Esophagus muscularis mucosa (tissue), 3 donors: Measurements from ENCODE around the gene UNC13B.

Experiments used
- POLR2A ChIP-seq: fragments of 450-650 bp; IDR thresholded peaks from one replicate; pipeline ENCODE4 v1.6.1; 2017; ENCODE audit warnings: antibody characterized with exemption, moderate library complexity, mild to moderate bottlenecking, low read depth
- POLR2AphosphoS5 ChIP-seq, 2 donors: sonication (generic); formaldehyde crosslinking; IDR thresholded peaks; one replicate each; pipeline ENCODE4 v1.6.1; 2017; ENCODE audit warnings: antibody characterized with exemption in 2 of 2
- TF ChIP-seq, protein P1 (sequence below), 3 experiments: fragments of 200-600 bp in 2 of 3; fragments of 450-650 bp in 1 of 3; sonication (generic) in 2 of 3; IDR thresholded peaks; one replicate each; pipeline ENCODE4 v1.5.1; 2017 to 2019; ENCODE audit warnings: antibody characterized with exemption in 3 of 3, mild to moderate bottlenecking in 2 of 3, moderate library complexity in 1 of 3

DNA sequence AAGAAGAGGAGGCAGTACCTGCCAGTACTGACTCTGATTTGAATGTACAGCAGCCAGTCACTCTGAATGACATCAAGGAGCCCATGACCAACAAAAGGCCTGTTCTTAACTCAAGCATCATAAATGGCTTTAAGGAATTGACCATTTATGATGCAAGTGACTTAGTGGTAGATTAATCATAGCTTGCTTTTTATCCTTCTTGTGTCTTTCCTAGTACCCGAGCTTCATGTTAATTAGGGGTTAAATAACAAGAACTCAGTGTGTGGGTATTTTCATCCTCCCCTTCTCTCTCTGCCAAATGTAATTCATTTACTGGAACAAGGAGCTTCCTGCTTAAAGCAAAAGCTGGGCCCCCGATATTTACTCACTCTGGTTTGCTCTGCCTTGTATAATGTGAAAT lies 146.5 kb downstream of the UNC13B start:
- TF ChIP-seq, protein P1, sequence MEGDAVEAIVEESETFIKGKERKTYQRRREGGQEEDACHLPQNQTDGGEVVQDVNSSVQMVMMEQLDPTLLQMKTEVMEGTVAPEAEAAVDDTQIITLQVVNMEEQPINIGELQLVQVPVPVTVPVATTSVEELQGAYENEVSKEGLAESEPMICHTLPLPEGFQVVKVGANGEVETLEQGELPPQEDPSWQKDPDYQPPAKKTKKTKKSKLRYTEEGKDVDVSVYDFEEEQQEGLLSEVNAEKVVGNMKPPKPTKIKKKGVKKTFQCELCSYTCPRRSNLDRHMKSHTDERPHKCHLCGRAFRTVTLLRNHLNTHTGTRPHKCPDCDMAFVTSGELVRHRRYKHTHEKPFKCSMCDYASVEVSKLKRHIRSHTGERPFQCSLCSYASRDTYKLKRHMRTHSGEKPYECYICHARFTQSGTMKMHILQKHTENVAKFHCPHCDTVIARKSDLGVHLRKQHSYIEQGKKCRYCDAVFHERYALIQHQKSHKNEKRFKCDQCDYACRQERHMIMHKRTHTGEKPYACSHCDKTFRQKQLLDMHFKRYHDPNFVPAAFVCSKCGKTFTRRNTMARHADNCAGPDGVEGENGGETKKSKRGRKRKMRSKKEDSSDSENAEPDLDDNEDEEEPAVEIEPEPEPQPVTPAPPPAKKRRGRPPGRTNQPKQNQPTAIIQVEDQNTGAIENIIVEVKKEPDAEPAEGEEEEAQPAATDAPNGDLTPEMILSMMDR (IDR thresholded peaks at IDR 0.05) = no peak
- TF ChIP-seq POLR2AphosphoS5 (IDR thresholded peaks at IDR 0.05) (no peak), POLR2A (no peak)
